ENCODE results near the gene L3MBTL4.

Gene L3MBTL4

GRCh38 chr18:6132751-6133368 lies 281.9 kb downstream of the L3MBTL4 start:
- H3K4me3 ChIP-seq (ENCODE audit: low read depth, low read length), result no peak overlapping the region
- TF ChIP-seq CTCF (IDR thresholded peaks at IDR 0.05; ENCODE audit: borderline replicate concordance, insufficient read depth, low read depth, low read length), result no peak

GRCh38 chr18:6120820-6121279 lies 293.9 kb downstream of the L3MBTL4 start:
- TF ChIP-seq CTCF (IDR thresholded peaks at IDR 0.05; ENCODE audit: borderline replicate concordance, insufficient read depth, low read depth, low read length), result no peak
- no peak overlapping the region for H3K4me3 ChIP-seq (ENCODE audit: low read depth, low read length)

GRCh38 chr18:6119761-6120160 lies 294.9 kb downstream of the L3MBTL4 start:
- no peak for TF ChIP-seq CTCF (IDR thresholded peaks at IDR 0.05; ENCODE audit: borderline replicate concordance, insufficient read depth, low read depth, low read length)
- no peak overlapping the region for H3K4me3 ChIP-seq (ENCODE audit: low read depth, low read length)

GRCh38 chr18:6118080-6118479 lies 296.6 kb downstream of the L3MBTL4 start:
- no peak for TF ChIP-seq CTCF (IDR thresholded peaks at IDR 0.05; ENCODE audit: borderline replicate concordance, insufficient read depth, low read depth, low read length)
- H3K4me3 ChIP-seq (ENCODE audit: low read depth, low read length), result no peak overlapping the region

GRCh38 chr18:6115710-6116109 lies 299.0 kb downstream of the L3MBTL4 start:
- TF ChIP-seq CTCF (IDR thresholded peaks at IDR 0.05; ENCODE audit: borderline replicate concordance, insufficient read depth, low read depth, low read length), result no peak
- H3K4me3 ChIP-seq (ENCODE audit: low read depth, low read length), result no peak overlapping the region

- H3K4me3 ChIP-seq (ENCODE audit: low read depth, low read length), result no peak overlapping the region
- TF ChIP-seq CTCF (IDR thresholded peaks at IDR 0.05; ENCODE audit: borderline replicate concordance, insufficient read depth, low read depth, low read length), result no peak
Measured at GRCh38 chr18:6113650-6114049, 301.1 kb downstream of the L3MBTL4 start.

- TF ChIP-seq CTCF (IDR thresholded peaks at IDR 0.05; ENCODE audit: borderline replicate concordance, insufficient read depth, low read depth, low read length), result no peak
- no peak overlapping the region for H3K4me3 ChIP-seq (ENCODE audit: low read depth, low read length)
Measured at GRCh38 chr18:6111726-6112125, 303.0 kb downstream of the L3MBTL4 start.
